CD4-positive, alpha-beta T cell treated with Interleukin-10 for 1 hour (primary cell): Measurements from ENCODE around the gene SPATA18.
"Not testable (repeated sequence)": the region's sequence is repeated elsewhere in the genome, so short reads cannot be mapped to it uniquely, and the experiment has no call there.

Experiments
- DNase-seq: peaks from one replicate; pipeline ENCODE4 v3.0.0-alpha.2; 2020

SPATA18 gene

GRCh38 chr4:52107745-52108144, 56.6 kb downstream of the SPATA18 start:
- DNase-seq, result no peak

GRCh38 chr4:52110171-52110570, 59.1 kb downstream of the SPATA18 start:
- DNase-seq, result no peak

GRCh38 chr4:52111995-52112394, 60.9 kb downstream of the SPATA18 start:
- no peak for DNase-seq

GRCh38 chr4:52112411-52112810, 61.3 kb downstream of the SPATA18 start:
- no peak for DNase-seq

- no peak for DNase-seq
Observed at GRCh38 chr4:52116641-52117040, 65.5 kb downstream of the SPATA18 start.

- DNase-seq, result no peak
Observed at GRCh38 chr4:52126226-52126625, 75.1 kb downstream of the SPATA18 start.

GRCh38 chr4:52126966-52127365, 75.9 kb downstream of the SPATA18 start:
- no peak for DNase-seq

- DNase-seq, result no peak
Observed at GRCh38 chr4:52135171-52135570, 84.1 kb downstream of the SPATA18 start.

GRCh38 chr4:52137152-52137551, 86.0 kb downstream of the SPATA18 start:
- DNase-seq, result not testable (repeated sequence)

GRCh38 chr4:52142816-52143215, 91.7 kb downstream of the SPATA18 start:
- DNase-seq, result no peak

GRCh38 chr4:52143815-52144214, 92.7 kb downstream of the SPATA18 start:
- no peak for DNase-seq

GRCh38 chr4:52144372-52144771, 93.3 kb downstream of the SPATA18 start:
- no peak for DNase-seq
